Measurements from ENCODE around the gene MYO1E. TPM values are rescaled to one million over a fixed set of nuclear protein-coding genes. Genes with fewer than 3 reads are reported as not detected.
A peak's percentile ranks its signal among the peaks of the same experiment; 100 is the strongest.

The MYO1E gene
- total RNA-seq, 5 donors from 2014 or later (not counting 1 experiment from before 2014, with no cell fraction given): 1.3 to 11.7 (median 4.3) TPM

DNA sequence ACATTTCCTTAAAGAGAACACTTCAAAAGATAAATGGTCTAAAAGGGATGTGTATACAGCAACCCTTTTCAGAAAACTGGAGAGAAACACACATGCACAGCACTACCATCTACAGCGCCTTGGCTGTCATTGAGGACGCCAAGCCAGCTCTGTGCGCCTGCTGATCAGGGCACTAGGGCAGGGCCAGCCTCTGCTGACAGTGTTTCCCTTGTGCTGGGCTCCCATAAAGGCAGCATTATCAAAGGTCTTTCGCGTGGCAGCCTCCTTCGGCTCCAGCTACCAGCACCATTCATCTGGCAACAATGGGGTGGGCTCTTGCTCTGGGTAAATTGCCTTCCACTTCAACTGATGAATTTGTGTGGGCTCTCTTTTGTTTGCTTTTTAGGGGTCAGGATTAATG lies 112.6 kb downstream of the MYO1E start:
- H3K4me1 Mint-ChIP-seq: peaks cover 0 to 14% (median 12%) of the 10 kb centered on the region in 3 donors
- no peaks in the 10 kb centered on the region for H3K9me3 ChIP-seq
- peak overlapping the region in 1 of 2 donors; percentile 13 for H3K27ac Mint-ChIP-seq
- ATAC-seq (replicated peaks in 1 of 4): no peak
- no peaks in the 10 kb centered on the region for H3K36me3 Mint-ChIP-seq
- H3K4me1 ChIP-seq (ENCODE audit: control insufficient read depth in 1 of 2, extremely low read depth in 1 of 2, insufficient read depth in 2 of 2, low read length in 2 of 2): peaks cover 2% of the 10 kb centered on the region in 2 experiments
- POLR2A ChIA-PET: no interaction called here
- no peaks in the 10 kb centered on the region for H3K27me3 ChIP-seq (replicated peaks in 1 of 2; ENCODE audit: control insufficient read depth in 2 of 2, extremely low read depth in 1 of 2, insufficient read depth in 2 of 2, low read length in 1 of 2)
- no peaks in the 10 kb centered on the region for H3K9me3 Mint-ChIP-seq
- no peak overlapping the region for H3K4me3 ChIP-seq (ENCODE audit: control insufficient read depth in 1 of 2, extremely low read depth in 1 of 2, low read length in 1 of 2)
- H3K4me3 Mint-ChIP-seq: no peak overlapping the region
- CTCF ChIA-PET: interaction anchor here in 1 of 2 donors (0.7 kb wide), 1 partner anchor 15 kb away, joined by 3 read pairs; no protein-coding TSS in a partner anchor
- H3K27me3 Mint-ChIP-seq: no peaks in the 10 kb centered on the region
- no peak for DNase-seq
- no peak overlapping the region for H3K27ac ChIP-seq (ENCODE audit: low read length)
- 96% methylated on average over 3 of the region's 6 CpGs for WGBS (ENCODE audit: insufficient coverage)
- H3K36me3 ChIP-seq (ENCODE audit: control insufficient read depth in 2 of 2, extremely low read depth in 1 of 2, insufficient read depth in 1 of 2, low read length in 1 of 2): no peaks in the 10 kb centered on the region

GRCh38 chr15:59259137-59259943 lies 113.3 kb downstream of the MYO1E start:
- no peak overlapping the region for H3K27ac Mint-ChIP-seq
- WGBS (ENCODE audit: insufficient coverage): 64% methylated on average over 3 of the region's 5 CpGs

GRCh38 chr15:59258317-59258716 lies 114.4 kb downstream of the MYO1E start:
- ChIA-PET CTCF (no interaction called here), POLR2A (no interaction called here)
- ATAC-seq (replicated peaks in 1 of 4): no peak
- Mint-ChIP-seq H3K27ac (no peak overlapping the region), H3K27me3 (no peaks in the 10 kb centered on the region), H3K36me3 (no peaks in the 10 kb centered on the region), H3K4me1 (peaks cover 0 to 14% (median 12%) of the 10 kb centered on the region in 3 donors), H3K9me3 (no peaks in the 10 kb centered on the region), H3K4me3 (no peak overlapping the region)
- Histone ChIP-seq H3K4me1 (ENCODE audit: control insufficient read depth in 1 of 2, extremely low read depth in 1 of 2, insufficient read depth in 2 of 2, low read length in 2 of 2) (peaks cover 2% of the 10 kb centered on the region in 2 experiments), H3K27ac (ENCODE audit: low read length) (no peak overlapping the region), H3K9me3 (no peaks in the 10 kb centered on the region), H3K36me3 (ENCODE audit: control insufficient read depth in 2 of 2, extremely low read depth in 1 of 2, insufficient read depth in 1 of 2, low read length in 1 of 2) (no peaks in the 10 kb centered on the region), H3K27me3 (replicated peaks in 1 of 2; ENCODE audit: control insufficient read depth in 2 of 2, extremely low read depth in 1 of 2, insufficient read depth in 2 of 2, low read length in 1 of 2) (no peaks in the 10 kb centered on the region), H3K4me3 (ENCODE audit: control insufficient read depth in 1 of 2, extremely low read depth in 1 of 2, low read length in 1 of 2) (no peak overlapping the region)
- WGBS (ENCODE audit: insufficient coverage): no CpG with 5 or more reads among the region's 4 CpGs
- no peak for DNase-seq

More at GRCh38 chr15:59259137-59259943, 113.3 kb downstream of the MYO1E start:
- Mint-ChIP-seq H3K36me3 (no peaks in the 10 kb centered on the region), H3K4me1 (peaks cover 0 to 14% (median 12%) of the 10 kb centered on the region in 3 donors), H3K9me3 (no peaks in the 10 kb centered on the region), H3K4me3 (no peak overlapping the region), H3K27me3 (no peaks in the 10 kb centered on the region)
- ATAC-seq (replicated peaks in 1 of 4) (no peak), DNase-seq (no peak)
- H3K36me3 ChIP-seq (ENCODE audit: control insufficient read depth in 2 of 2, extremely low read depth in 1 of 2, insufficient read depth in 1 of 2, low read length in 1 of 2): no peaks in the 10 kb centered on the region
- ChIA-PET POLR2A (no interaction called here), CTCF (interaction anchor here in 1 of 2 donors (0.7 kb wide), 1 partner anchor 14 kb away, joined by 3 read pairs; no protein-coding TSS in a partner anchor)
- H3K4me3 ChIP-seq (ENCODE audit: control insufficient read depth in 1 of 2, extremely low read depth in 1 of 2, low read length in 1 of 2): no peak overlapping the region
- H3K27me3 ChIP-seq (replicated peaks in 1 of 2; ENCODE audit: control insufficient read depth in 2 of 2, extremely low read depth in 1 of 2, insufficient read depth in 2 of 2, low read length in 1 of 2): no peaks in the 10 kb centered on the region
- no peaks in the 10 kb centered on the region for H3K9me3 ChIP-seq
- no peak overlapping the region for H3K27ac ChIP-seq (ENCODE audit: low read length)
- peaks cover 2% of the 10 kb centered on the region in 2 experiments for H3K4me1 ChIP-seq (ENCODE audit: control insufficient read depth in 1 of 2, extremely low read depth in 1 of 2, insufficient read depth in 2 of 2, low read length in 2 of 2)

DNA sequence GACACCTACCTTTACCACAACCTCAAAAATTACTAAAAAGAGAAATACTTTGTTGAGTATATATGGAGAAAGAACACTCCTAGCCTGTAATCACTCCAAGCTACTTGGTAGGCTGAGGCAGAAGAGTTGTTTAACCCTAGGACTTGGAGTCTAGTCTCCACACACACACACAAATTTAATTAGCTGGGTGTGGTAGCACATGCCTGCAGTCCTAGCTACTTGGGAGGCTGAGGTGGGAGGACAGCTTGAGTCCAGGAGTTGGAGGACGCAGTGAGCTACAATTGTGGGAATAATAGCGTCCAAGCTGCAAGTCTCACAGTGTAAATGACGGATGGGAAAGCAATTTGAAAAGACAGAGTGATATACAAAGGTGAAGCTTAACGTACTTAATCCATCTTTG lies 115.5 kb downstream of the MYO1E start:
- peaks cover 0 to 1% of the 10 kb centered on the region in 2 experiments for H3K27me3 ChIP-seq (replicated peaks in 1 of 2; ENCODE audit: control insufficient read depth in 2 of 2, extremely low read depth in 1 of 2, insufficient read depth in 2 of 2, low read length in 1 of 2)
- no peaks in the 10 kb centered on the region for H3K36me3 ChIP-seq (ENCODE audit: control insufficient read depth in 2 of 2, extremely low read depth in 1 of 2, insufficient read depth in 1 of 2, low read length in 1 of 2)
- no peak overlapping the region for H3K27ac ChIP-seq (ENCODE audit: low read length)
- Mint-ChIP-seq H3K27ac (no peak overlapping the region), H3K4me3 (no peak overlapping the region), H3K36me3 (no peaks in the 10 kb centered on the region), H3K27me3 (no peaks in the 10 kb centered on the region), H3K9me3 (no peaks in the 10 kb centered on the region), H3K4me1 (peaks cover 0 to 14% (median 12%) of the 10 kb centered on the region in 3 donors)
- H3K4me1 ChIP-seq (ENCODE audit: control insufficient read depth in 1 of 2, extremely low read depth in 1 of 2, insufficient read depth in 2 of 2, low read length in 2 of 2): peaks cover 2% of the 10 kb centered on the region in 2 experiments
- H3K9me3 ChIP-seq: no peaks in the 10 kb centered on the region
- ChIA-PET POLR2A (no interaction called here), CTCF (no interaction called here)
- no peak overlapping the region for H3K4me3 ChIP-seq (ENCODE audit: control insufficient read depth in 1 of 2, extremely low read depth in 1 of 2, low read length in 1 of 2)
- WGBS (ENCODE audit: insufficient coverage): 100% methylated on average over 1 of the region's 4 CpGs
- no peak for ATAC-seq (replicated peaks in 1 of 4)
- no peak for DNase-seq

GRCh38 chr15:59256482-59256881 lies 116.2 kb downstream of the MYO1E start:
- Histone ChIP-seq H3K9me3 (no peaks in the 10 kb centered on the region), H3K4me3 (ENCODE audit: control insufficient read depth in 1 of 2, extremely low read depth in 1 of 2, low read length in 1 of 2) (no peak overlapping the region), H3K36me3 (ENCODE audit: control insufficient read depth in 2 of 2, extremely low read depth in 1 of 2, insufficient read depth in 1 of 2, low read length in 1 of 2) (no peaks in the 10 kb centered on the region), H3K27me3 (replicated peaks in 1 of 2; ENCODE audit: control insufficient read depth in 2 of 2, extremely low read depth in 1 of 2, insufficient read depth in 2 of 2, low read length in 1 of 2) (peaks cover 0 to 2% of the 10 kb centered on the region in 2 experiments), H3K27ac (ENCODE audit: low read length) (no peak overlapping the region), H3K4me1 (ENCODE audit: control insufficient read depth in 1 of 2, extremely low read depth in 1 of 2, insufficient read depth in 2 of 2, low read length in 2 of 2) (peaks cover 2% of the 10 kb centered on the region in 2 experiments)
- no peaks in the 10 kb centered on the region for H3K9me3 Mint-ChIP-seq
- ChIA-PET CTCF (no interaction called here), POLR2A (no interaction called here)
- no peak overlapping the region for H3K4me3 Mint-ChIP-seq
- H3K4me1 Mint-ChIP-seq: peaks cover 0 to 14% (median 12%) of the 10 kb centered on the region in 3 donors
- H3K27ac Mint-ChIP-seq: no peak overlapping the region
- WGBS (ENCODE audit: insufficient coverage): 83% methylated on average over 6 of the region's 8 CpGs
- no peak for ATAC-seq (replicated peaks in 1 of 4)
- no peak for DNase-seq
- H3K36me3 Mint-ChIP-seq: no peaks in the 10 kb centered on the region
- H3K27me3 Mint-ChIP-seq: no peaks in the 10 kb centered on the region

- Mint-ChIP-seq H3K36me3 (no peaks in the 10 kb centered on the region), H3K4me3 (no peak overlapping the region), H3K27ac (no peak overlapping the region), H3K4me1 (peaks cover 0 to 17% (median 15%) of the 10 kb centered on the region in 3 donors), H3K9me3 (no peaks in the 10 kb centered on the region), H3K27me3 (no peaks in the 10 kb centered on the region)
- POLR2A ChIA-PET: interaction anchor here in 1 of 2 donors (0.6 kb wide), 1 partner anchor 38 kb away, joined by 3 read pairs; no protein-coding TSS in a partner anchor
- 100% methylated on average over 1 of the region's 7 CpGs for WGBS (ENCODE audit: insufficient coverage)
- Histone ChIP-seq H3K9me3 (no peaks in the 10 kb centered on the region), H3K4me3 (ENCODE audit: control insufficient read depth in 1 of 2, extremely low read depth in 1 of 2, low read length in 1 of 2) (no peak overlapping the region), H3K4me1 (ENCODE audit: control insufficient read depth in 1 of 2, extremely low read depth in 1 of 2, insufficient read depth in 2 of 2, low read length in 2 of 2) (peaks cover 2% of the 10 kb centered on the region in 2 experiments), H3K27ac (ENCODE audit: low read length) (no peak overlapping the region), H3K27me3 (replicated peaks in 1 of 2; ENCODE audit: control insufficient read depth in 2 of 2, extremely low read depth in 1 of 2, insufficient read depth in 2 of 2, low read length in 1 of 2) (peaks cover 0 to 2% of the 10 kb centered on the region in 2 experiments), H3K36me3 (ENCODE audit: control insufficient read depth in 2 of 2, extremely low read depth in 1 of 2, insufficient read depth in 1 of 2, low read length in 1 of 2) (no peaks in the 10 kb centered on the region)
- DNase-seq (peak in 3 of 35 experiments; percentile 12 to 42 (median 22)), ATAC-seq (replicated peaks in 1 of 4) (peak in 3 of 4 experiments; percentile 58 to 70 (median 67))
- CTCF ChIA-PET: no interaction called here
These were observed 116.9 kb downstream of the MYO1E start for GRCh38 chr15:59255680-59256336.
